HEK293 (cell line): Measurements from ENCODE around the gene TMEM270.

Experiments
- CTCF ChIA-PET: fragments of 350-600 bp; formaldehyde crosslinking; extraction: SDS; loops from one replicate; lab custom pipeline; 2021; ENCODE audit warnings: antibody characterized with exemption; lab: Yijun Ruan, JAX
- POLR2A ChIA-PET: fragments of 300-600 bp; formaldehyde crosslinking; extraction: SDS; loops from one replicate; lab custom pipeline; 2020; ENCODE audit warnings: antibody characterized with exemption, inconsistent platforms; lab: Yijun Ruan, JAX
- H3K27ac ChIP-seq: fragments of 200-500 bp; sonication (Bioruptor generic); 2 replicates; pipeline ENCODE4 v1.5.1; 2014; ENCODE audit warnings: low read depth, low read length, control low read depth, inconsistent platforms; ENCODE audit errors: extremely low read depth
- H3K36me3 ChIP-seq, 2 experiments: fragments of 200-500 bp in 1 of 2; sonication (Bioruptor generic) in 1 of 2; 1 replicate in 1 of 2; 2 replicates in 1 of 2; pipeline ENCODE4 v1.5.1; 2014 to 2017; ENCODE audit warnings: inconsistent platforms in 2 of 2, low read length in 2 of 2; ENCODE audit not compliant: control insufficient read depth in 2 of 2, insufficient read depth in 1 of 2
- H3K4me1 ChIP-seq: fragments of 200-500 bp; sonication (Bioruptor generic); 2 replicates; pipeline ENCODE4 v1.5.1; 2014; ENCODE audit warnings: mild to moderate bottlenecking, low read length, inconsistent platforms; ENCODE audit not compliant: control insufficient read depth, insufficient read depth
- H3K4me3 ChIP-seq: 2 replicates; pipeline ENCODE4 v1.5.1; 2011; ENCODE audit warnings: low read depth, mild to moderate bottlenecking, control low read depth, low read length, moderate library complexity
- H3K9me3 ChIP-seq: fragments of 200-500 bp; sonication (Bioruptor generic); 2 replicates; pipeline ENCODE4 v1.5.1; 2014; ENCODE audit warnings: low read depth, low read length, inconsistent platforms; ENCODE audit not compliant: control insufficient read depth, insufficient read depth
- GLI4 ChIP-seq: fragments of 450-650 bp; formaldehyde crosslinking; IDR thresholded peaks from 2 replicates; pipeline ENCODE4 v1.5.1; 2016; ENCODE audit warnings: missing biosample characterization, missing genetic modification characterization
- HOXA7 ChIP-seq: sonication (generic); formaldehyde crosslinking; IDR thresholded peaks from 2 replicates; pipeline ENCODE4 v1.8.1; 2022; ENCODE audit warnings: missing genetic modification reagents, borderline replicate concordance
- MEIS1 ChIP-seq: sonication (generic); formaldehyde crosslinking; IDR thresholded peaks from 2 replicates; pipeline ENCODE4 v1.8.1; 2022; ENCODE audit warnings: missing genetic modification reagents, mild to moderate bottlenecking, borderline replicate concordance
- PBX3 ChIP-seq: sonication (generic); formaldehyde crosslinking; IDR thresholded peaks from 2 replicates; pipeline ENCODE4 v1.8.1; 2022; ENCODE audit warnings: mild to moderate bottlenecking, moderate library complexity, missing genetic modification reagents
- SALL2 ChIP-seq: fragments of 450-650 bp; formaldehyde crosslinking; IDR thresholded peaks from 2 replicates; pipeline ENCODE4 v1.5.0; 2017; ENCODE audit warnings: missing biosample characterization, mild to moderate bottlenecking, missing genetic modification characterization, borderline replicate concordance
- TCF7L2 ChIP-seq: IDR thresholded peaks from 2 replicates; pipeline ENCODE4 v1.6.1; 2011; ENCODE audit warnings: low read depth, mild to moderate bottlenecking, inconsistent platforms, low read length, moderate library complexity, borderline replicate concordance
- TRIM28 ChIP-seq: IDR thresholded peaks from 2 replicates; pipeline ENCODE4 v1.6.1; 2011; ENCODE audit warnings: low read length, control low read depth, borderline replicate concordance
- ZBTB7A ChIP-seq: fragments of 450-650 bp; formaldehyde crosslinking; IDR thresholded peaks from 2 replicates; pipeline ENCODE4 v1.5.1; 2016; ENCODE audit warnings: low read depth, missing biosample characterization, missing genetic modification characterization
- ZFP69B ChIP-seq: fragments of 450-650 bp; formaldehyde crosslinking; IDR thresholded peaks from 2 replicates; pipeline ENCODE4 v1.5.1; 2016; ENCODE audit warnings: missing biosample characterization, missing genetic modification characterization
- ZNF132 ChIP-seq: fragments of 450-650 bp; formaldehyde crosslinking; IDR thresholded peaks from 2 replicates; pipeline ENCODE4 v1.5.1; 2017; ENCODE audit warnings: missing biosample characterization, missing genetic modification characterization, borderline replicate concordance
- ZNF138 ChIP-seq: fragments of 450-650 bp; formaldehyde crosslinking; IDR thresholded peaks from 2 replicates; pipeline ENCODE4 v1.5.1; 2016; ENCODE audit warnings: missing biosample characterization, missing genetic modification characterization, borderline replicate concordance
- ZNF184 ChIP-seq: fragments of 450-650 bp; IDR thresholded peaks from 2 replicates; pipeline ENCODE4 v1.5.1; 2018; ENCODE audit warnings: missing biosample characterization, mild to moderate bottlenecking, missing genetic modification characterization
- ZNF239 ChIP-seq: fragments of 450-650 bp; formaldehyde crosslinking; IDR thresholded peaks from 2 replicates; pipeline ENCODE4 v1.5.1; 2016; ENCODE audit warnings: missing biosample characterization, missing genetic modification characterization
- ZNF248 ChIP-seq: fragments of 450-650 bp; formaldehyde crosslinking; IDR thresholded peaks from 2 replicates; pipeline ENCODE4 v1.5.1; 2017; ENCODE audit warnings: missing biosample characterization, missing genetic modification characterization
- ZNF311 ChIP-seq: fragments of 450-650 bp; formaldehyde crosslinking; IDR thresholded peaks from 2 replicates; pipeline ENCODE4 v1.5.1; 2017; ENCODE audit warnings: missing biosample characterization, missing genetic modification characterization, borderline replicate concordance
- ZNF423 ChIP-seq: fragments of 450-650 bp; formaldehyde crosslinking; IDR thresholded peaks from 2 replicates; pipeline ENCODE4 v1.5.1; 2016; ENCODE audit warnings: missing biosample characterization, missing genetic modification characterization
- ZNF558 ChIP-seq: fragments of 450-650 bp; formaldehyde crosslinking; IDR thresholded peaks from 2 replicates; pipeline ENCODE4 v1.5.1; 2016; ENCODE audit warnings: missing biosample characterization, missing genetic modification characterization
- ZNF621 ChIP-seq: fragments of 450-650 bp; formaldehyde crosslinking; IDR thresholded peaks from 2 replicates; pipeline ENCODE4 v1.5.1; 2017; ENCODE audit warnings: missing biosample characterization, missing genetic modification characterization
- ZNF626 ChIP-seq: fragments of 450-650 bp; sonication (Bioruptor Pico); formaldehyde crosslinking; IDR thresholded peaks from 2 replicates; pipeline ENCODE4 v1.5.1; 2018; ENCODE audit warnings: missing biosample characterization, missing genetic modification characterization, inconsistent platforms
- ZNF639 ChIP-seq: fragments of 450-650 bp; formaldehyde crosslinking; IDR thresholded peaks from 2 replicates; pipeline ENCODE4 v1.5.1; 2016; ENCODE audit warnings: missing biosample characterization, missing genetic modification characterization
- ZNF785 ChIP-seq: fragments of 450-650 bp; formaldehyde crosslinking; IDR thresholded peaks from 2 replicates; pipeline ENCODE4 v1.5.1; 2016; ENCODE audit warnings: missing biosample characterization, missing genetic modification characterization
- TF ChIP-seq, protein P1 (sequence below): fragments of 450-650 bp; formaldehyde crosslinking; IDR thresholded peaks from 2 replicates; pipeline ENCODE4 v1.5.1; 2017; ENCODE audit warnings: missing biosample characterization, missing genetic modification characterization
- TF ChIP-seq, protein P2 (sequence below): fragments of 450-650 bp; formaldehyde crosslinking; IDR thresholded peaks from 2 replicates; pipeline ENCODE4 v1.5.1; 2016; ENCODE audit warnings: missing biosample characterization, missing genetic modification characterization, borderline replicate concordance
- TF ChIP-seq, protein P3 (sequence below): fragments of 450-650 bp; formaldehyde crosslinking; IDR thresholded peaks from 2 replicates; pipeline ENCODE4 v1.5.1; 2016; ENCODE audit warnings: missing biosample characterization, missing genetic modification characterization
- TF ChIP-seq, protein P4 (sequence below): fragments of 450-650 bp; formaldehyde crosslinking; IDR thresholded peaks from 2 replicates; pipeline ENCODE4 v1.5.1; 2017; ENCODE audit warnings: missing biosample characterization, missing genetic modification characterization
- TF ChIP-seq, protein P5 (sequence below): fragments of 450-650 bp; formaldehyde crosslinking; IDR thresholded peaks from 2 replicates; pipeline ENCODE4 v1.5.1; 2017; ENCODE audit warnings: missing biosample characterization, missing genetic modification characterization

TMEM270 gene

DNA sequence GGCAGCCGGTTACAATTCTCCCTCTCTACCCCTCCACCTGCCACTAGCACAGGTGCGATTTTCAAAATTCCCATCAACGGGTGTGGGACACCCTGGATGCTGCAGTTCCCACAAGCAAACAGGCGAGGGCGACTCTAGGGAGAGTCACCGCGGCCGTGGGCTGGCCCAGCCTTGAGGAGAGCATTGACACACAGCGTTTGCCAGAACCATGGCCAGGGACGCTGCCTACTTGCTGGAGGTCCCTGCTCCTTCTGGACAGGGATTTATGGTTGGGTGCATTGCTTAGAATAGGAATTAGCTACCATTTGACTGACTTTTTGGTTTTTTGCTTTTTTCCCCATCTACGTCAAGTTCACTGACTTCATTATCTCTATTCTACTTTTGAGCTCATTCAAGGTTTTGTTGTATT, 49.2 kb upstream of the TMEM270 start (continued):
- TF ChIP-seq, protein P1, sequence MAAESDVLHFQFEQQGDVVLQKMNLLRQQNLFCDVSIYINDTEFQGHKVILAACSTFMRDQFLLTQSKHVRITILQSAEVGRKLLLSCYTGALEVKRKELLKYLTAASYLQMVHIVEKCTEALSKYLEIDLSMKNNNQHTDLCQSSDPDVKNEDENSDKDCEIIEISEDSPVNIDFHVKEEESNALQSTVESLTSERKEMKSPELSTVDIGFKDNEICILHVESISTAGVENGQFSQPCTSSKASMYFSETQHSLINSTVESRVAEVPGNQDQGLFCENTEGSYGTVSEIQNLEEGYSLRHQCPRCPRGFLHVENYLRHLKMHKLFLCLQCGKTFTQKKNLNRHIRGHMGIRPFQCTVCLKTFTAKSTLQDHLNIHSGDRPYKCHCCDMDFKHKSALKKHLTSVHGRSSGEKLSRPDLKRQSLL, result no peak

- CTCF ChIA-PET, result interaction anchor here (4.3 kb wide), 1 partner anchor 42 kb away, joined by 40 read pairs; no protein-coding TSS in a partner anchor
- Histone ChIP-seq H3K36me3 (no peaks in the 10 kb centered on the region), H3K9me3 (no peaks in the 10 kb centered on the region), H3K27ac (no peak overlapping the region), H3K4me1 (no peaks in the 10 kb centered on the region), H3K4me3 (no peak overlapping the region)
- POLR2A ChIA-PET, result no interaction called here
- TF ChIP-seq ZNF132 (tag by site-specific recombination) (no peak), ZBTB7A (tag by site-specific recombination) (no peak), HOXA7 (CRISPR knock-in tag) (no peak), TRIM28 (no peak), ZNF621 (tag by site-specific recombination) (no peak), ZNF626 (peak; percentile 79; the same call in 1 of the 2 replicates), SALL2 (no peak), PBX3 (CRISPR knock-in tag) (no peak), ZNF558 (tag by site-specific recombination) (0 out of 2 replicates have a peak, but pooled peaks have one; percentile 46), ZNF423 (no peak), TCF7L2 (no peak), ZNF138 (tag by site-specific recombination) (no peak), ZNF184 (tag by site-specific recombination) (0 out of 2 replicates have a peak, but pooled peaks have one; percentile 76), ZNF248 (no peak), ZNF785 (tag by site-specific recombination) (no peak), GLI4 (no peak), ZFP69B (tag by site-specific recombination) (no peak), ZNF239 (no peak), ZNF311 (tag by site-specific recombination) (no peak), MEIS1 (CRISPR knock-in tag) (no peak), ZNF639 (tag by site-specific recombination) (no peak)
- TF ChIP-seq, protein P2, sequence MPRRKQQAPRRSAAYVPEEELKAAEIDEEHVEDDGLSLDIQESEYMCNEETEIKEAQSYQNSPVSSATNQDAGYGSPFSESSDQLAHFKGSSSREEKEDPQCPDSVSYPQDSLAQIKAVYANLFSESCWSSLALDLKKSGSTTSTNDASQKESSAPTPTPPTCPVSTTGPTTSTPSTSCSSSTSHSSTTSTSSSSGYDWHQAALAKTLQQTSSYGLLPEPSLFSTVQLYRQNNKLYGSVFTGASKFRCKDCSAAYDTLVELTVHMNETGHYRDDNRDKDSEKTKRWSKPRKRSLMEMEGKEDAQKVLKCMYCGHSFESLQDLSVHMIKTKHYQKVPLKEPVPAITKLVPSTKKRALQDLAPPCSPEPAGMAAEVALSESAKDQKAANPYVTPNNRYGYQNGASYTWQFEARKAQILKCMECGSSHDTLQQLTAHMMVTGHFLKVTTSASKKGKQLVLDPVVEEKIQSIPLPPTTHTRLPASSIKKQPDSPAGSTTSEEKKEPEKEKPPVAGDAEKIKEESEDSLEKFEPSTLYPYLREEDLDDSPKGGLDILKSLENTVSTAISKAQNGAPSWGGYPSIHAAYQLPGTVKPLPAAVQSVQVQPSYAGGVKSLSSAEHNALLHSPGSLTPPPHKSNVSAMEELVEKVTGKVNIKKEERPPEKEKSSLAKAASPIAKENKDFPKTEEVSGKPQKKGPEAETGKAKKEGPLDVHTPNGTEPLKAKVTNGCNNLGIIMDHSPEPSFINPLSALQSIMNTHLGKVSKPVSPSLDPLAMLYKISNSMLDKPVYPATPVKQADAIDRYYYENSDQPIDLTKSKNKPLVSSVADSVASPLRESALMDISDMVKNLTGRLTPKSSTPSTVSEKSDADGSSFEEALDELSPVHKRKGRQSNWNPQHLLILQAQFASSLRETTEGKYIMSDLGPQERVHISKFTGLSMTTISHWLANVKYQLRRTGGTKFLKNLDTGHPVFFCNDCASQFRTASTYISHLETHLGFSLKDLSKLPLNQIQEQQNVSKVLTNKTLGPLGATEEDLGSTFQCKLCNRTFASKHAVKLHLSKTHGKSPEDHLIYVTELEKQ (tag by site-specific recombination), result no peak
- TF ChIP-seq, protein P3, sequence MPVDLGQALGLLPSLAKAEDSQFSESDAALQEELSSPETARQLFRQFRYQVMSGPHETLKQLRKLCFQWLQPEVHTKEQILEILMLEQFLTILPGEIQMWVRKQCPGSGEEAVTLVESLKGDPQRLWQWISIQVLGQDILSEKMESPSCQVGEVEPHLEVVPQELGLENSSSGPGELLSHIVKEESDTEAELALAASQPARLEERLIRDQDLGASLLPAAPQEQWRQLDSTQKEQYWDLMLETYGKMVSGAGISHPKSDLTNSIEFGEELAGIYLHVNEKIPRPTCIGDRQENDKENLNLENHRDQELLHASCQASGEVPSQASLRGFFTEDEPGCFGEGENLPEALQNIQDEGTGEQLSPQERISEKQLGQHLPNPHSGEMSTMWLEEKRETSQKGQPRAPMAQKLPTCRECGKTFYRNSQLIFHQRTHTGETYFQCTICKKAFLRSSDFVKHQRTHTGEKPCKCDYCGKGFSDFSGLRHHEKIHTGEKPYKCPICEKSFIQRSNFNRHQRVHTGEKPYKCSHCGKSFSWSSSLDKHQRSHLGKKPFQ (tag by site-specific recombination), result no peak
- TF ChIP-seq, protein P4, sequence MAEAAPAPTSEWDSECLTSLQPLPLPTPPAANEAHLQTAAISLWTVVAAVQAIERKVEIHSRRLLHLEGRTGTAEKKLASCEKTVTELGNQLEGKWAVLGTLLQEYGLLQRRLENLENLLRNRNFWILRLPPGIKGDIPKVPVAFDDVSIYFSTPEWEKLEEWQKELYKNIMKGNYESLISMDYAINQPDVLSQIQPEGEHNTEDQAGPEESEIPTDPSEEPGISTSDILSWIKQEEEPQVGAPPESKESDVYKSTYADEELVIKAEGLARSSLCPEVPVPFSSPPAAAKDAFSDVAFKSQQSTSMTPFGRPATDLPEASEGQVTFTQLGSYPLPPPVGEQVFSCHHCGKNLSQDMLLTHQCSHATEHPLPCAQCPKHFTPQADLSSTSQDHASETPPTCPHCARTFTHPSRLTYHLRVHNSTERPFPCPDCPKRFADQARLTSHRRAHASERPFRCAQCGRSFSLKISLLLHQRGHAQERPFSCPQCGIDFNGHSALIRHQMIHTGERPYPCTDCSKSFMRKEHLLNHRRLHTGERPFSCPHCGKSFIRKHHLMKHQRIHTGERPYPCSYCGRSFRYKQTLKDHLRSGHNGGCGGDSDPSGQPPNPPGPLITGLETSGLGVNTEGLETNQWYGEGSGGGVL, result no peak
- TF ChIP-seq, protein P5, sequence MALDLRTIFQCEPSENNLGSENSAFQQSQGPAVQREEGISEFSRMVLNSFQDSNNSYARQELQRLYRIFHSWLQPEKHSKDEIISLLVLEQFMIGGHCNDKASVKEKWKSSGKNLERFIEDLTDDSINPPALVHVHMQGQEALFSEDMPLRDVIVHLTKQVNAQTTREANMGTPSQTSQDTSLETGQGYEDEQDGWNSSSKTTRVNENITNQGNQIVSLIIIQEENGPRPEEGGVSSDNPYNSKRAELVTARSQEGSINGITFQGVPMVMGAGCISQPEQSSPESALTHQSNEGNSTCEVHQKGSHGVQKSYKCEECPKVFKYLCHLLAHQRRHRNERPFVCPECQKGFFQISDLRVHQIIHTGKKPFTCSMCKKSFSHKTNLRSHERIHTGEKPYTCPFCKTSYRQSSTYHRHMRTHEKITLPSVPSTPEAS (tag by site-specific recombination), result no peak
These were observed 48.0 kb upstream of the TMEM270 start for GRCh38 chr7:73812996-73813395.
